ENCODE data around the gene TUBE1.

- no peak for TF ChIP-seq EZH2 (IDR thresholded peaks at IDR 0.05; ENCODE audit: insufficient read depth, poor library complexity, severe bottlenecking)
- no peak for TF ChIP-seq EZH2phosphoT487 (IDR thresholded peaks at IDR 0.05; ENCODE audit: insufficient read depth, low read depth)
These were observed 32.6 kb downstream of the TUBE1 start for GRCh38 chr6:112054555-112055190.
